Pancreas (tissue), 10 donors: ENCODE data around the gene RHOU. TPM values are rescaled to one million over a fixed set of nuclear protein-coding genes. Genes with fewer than 3 reads are reported as not detected.
"Not testable (repeated sequence)": the region's sequence is repeated elsewhere in the genome, so short reads cannot be mapped to it uniquely, and the experiment has no call there.

ENCODE experiments used
- ATAC-seq, 4 donors: fragments of 200-7000 bp; cut with Tn5 transposase; one replicate each; pipeline versions ENCODE4 v1.8.0 to v1.9.1; 2020; ENCODE audit warnings: mild to moderate bottlenecking in 4 of 4, moderate library complexity in 4 of 4
- DNase-seq, 6 donors: peaks; one replicate each; pipeline ENCODE4 v3.0.0-alpha.2; 2020
- FAIRE-seq: peaks from 2 replicates; lab custom pipeline; 2012; peaks lifted over from hg19 to GRCh38; lab: Jason Lieb, UNC
- H3K27ac ChIP-seq, 4 donors: fragments of 200-600 bp; sonication (generic); 1 replicate in 3 of 4; 2 replicates in 1 of 4; pipeline versions ENCODE4 v1.5.0 to v1.8.0; 2020
- H3K27me3 ChIP-seq, 4 donors: fragments of 200-600 bp; one replicate each; pipeline ENCODE4 v1.8.0; 2021
- H3K36me3 ChIP-seq, 3 donors: fragments of 200-600 bp; sonication (generic) in 1 of 3; one replicate each; pipeline versions ENCODE4 v1.5.0 to v1.8.0; 2020 to 2021
- H3K4me1 ChIP-seq, 3 donors: fragments of 200-600 bp; one replicate each; pipeline ENCODE4 v1.8.0; 2021
- H3K4me3 ChIP-seq, 4 donors: fragments of 200-600 bp; sonication (generic) in 2 of 4; one replicate each; pipeline versions ENCODE4 v1.5.0 to v1.8.0; 2020 to 2021
- H3K9me3 ChIP-seq, 4 donors: fragments of 200-600 bp; one replicate each; pipeline ENCODE4 v1.8.0; 2021
- WGBS, 2 donors: extraction: QIAGEN DNeasy Blood & Tissue Kit; methylation state at CpG; one replicate each; pipeline ENCODE4 v1.1.7; 2013; 5-methylcytosine and 5-hydroxymethylcytosine counted together
- intact Hi-C, 3 donors: fragments of 100-400 bp; cut with DNase I; formaldehyde crosslinking; loops; one replicate each; pipeline versions ENCODE4 v1.11.1 to v1.14.2; 2022
- polyA plus RNA-seq, 2 donors: library from polyadenylated mRNA; stranded (reverse); fragments of 200-250 nt; gene quantifications; one replicate each; pipeline ENCODE4 v1.2.3, GENCODE V29; 2013
- total RNA-seq, 6 donors: library from RNA; stranded (reverse); fragmentation: NEBNext Ultra II Directional in 4 of 6; extraction: Animal tissue kit (Norgen Biotek cat#: 25700) in 4 of 6; gene quantifications; one replicate each; pipeline versions ENCODE4 v1.2.1 to v1.2.4, GENCODE V29; 2021 to 2023
- TF ChIP-seq, protein P1 (sequence below), 4 donors: fragments of 200-600 bp; sonication (generic) in 3 of 4; IDR thresholded peaks; one replicate each; pipeline versions ENCODE4 v1.5.0 to v1.8.0; 2021; ENCODE audit warnings: antibody characterized with exemption in 4 of 4
- donor health status: healthy with polysubstance abuse.
- donor health status: DM: no; HTN: no; CAD: no; lungs with moderate emphysema.
- donor health status: DM: no; HTN: no; CAD: no.
- donor health status: control.
- donor health status: control.
- donor health status: Bipolar disorder and iron deficiency.
- donor health status: DM: yes; HTN: yes; CAD: no.
- donor health status: DM: no; HTN: no; CAD: no.
- donor health status: DM: no; HTN: no; CAD: no.
- donor health status: DM: yes; HTN: yes; CAD: no.

RHOU gene
- total and polyA plus RNA-seq, 8 donors = 5.4 to 14.1 (median 9.8) TPM

DNA sequence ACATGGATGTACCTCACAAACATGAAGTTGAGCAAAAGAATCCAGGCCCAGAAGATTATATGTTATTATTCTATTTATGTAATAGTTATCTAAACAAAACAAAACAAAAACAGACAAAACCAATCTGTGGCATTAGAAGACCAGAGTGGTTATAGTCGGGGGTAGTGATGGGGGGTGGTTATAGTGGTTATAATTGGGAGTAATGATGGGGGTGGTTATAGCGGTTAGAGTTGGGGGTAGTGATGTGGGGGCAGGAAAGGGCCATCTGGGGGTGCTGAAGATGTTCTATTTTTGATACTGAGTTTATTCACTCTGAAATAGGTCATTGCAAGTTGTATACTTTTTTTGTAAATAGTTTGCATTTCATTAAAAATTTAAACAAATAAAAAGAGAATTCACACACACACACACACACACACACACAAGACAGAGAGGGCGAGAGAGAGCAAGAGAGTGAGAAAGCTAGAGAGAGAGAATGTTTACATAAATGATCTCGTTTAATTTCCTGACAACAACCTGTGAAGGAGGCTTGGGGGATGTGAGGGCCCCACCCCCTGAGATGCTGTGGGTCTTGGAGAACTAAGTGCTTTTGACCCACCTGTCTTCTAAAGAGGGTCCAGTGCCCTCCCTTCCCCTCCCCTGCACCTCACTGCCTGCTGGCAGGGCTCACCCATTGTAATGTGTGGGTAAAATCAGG, 37.4 kb downstream of the RHOU start:
- DNase-seq (no peak), FAIRE-seq (no peak), ATAC-seq (no peak)
- Histone ChIP-seq H3K27ac (no peak overlapping the region), H3K4me1 (no peaks in the 10 kb centered on the region), H3K9me3 (no peaks in the 10 kb centered on the region), H3K4me3 (no peak overlapping the region), H3K36me3 (no peaks in the 10 kb centered on the region), H3K27me3 (no peaks in the 10 kb centered on the region)
- TF ChIP-seq, protein P1, sequence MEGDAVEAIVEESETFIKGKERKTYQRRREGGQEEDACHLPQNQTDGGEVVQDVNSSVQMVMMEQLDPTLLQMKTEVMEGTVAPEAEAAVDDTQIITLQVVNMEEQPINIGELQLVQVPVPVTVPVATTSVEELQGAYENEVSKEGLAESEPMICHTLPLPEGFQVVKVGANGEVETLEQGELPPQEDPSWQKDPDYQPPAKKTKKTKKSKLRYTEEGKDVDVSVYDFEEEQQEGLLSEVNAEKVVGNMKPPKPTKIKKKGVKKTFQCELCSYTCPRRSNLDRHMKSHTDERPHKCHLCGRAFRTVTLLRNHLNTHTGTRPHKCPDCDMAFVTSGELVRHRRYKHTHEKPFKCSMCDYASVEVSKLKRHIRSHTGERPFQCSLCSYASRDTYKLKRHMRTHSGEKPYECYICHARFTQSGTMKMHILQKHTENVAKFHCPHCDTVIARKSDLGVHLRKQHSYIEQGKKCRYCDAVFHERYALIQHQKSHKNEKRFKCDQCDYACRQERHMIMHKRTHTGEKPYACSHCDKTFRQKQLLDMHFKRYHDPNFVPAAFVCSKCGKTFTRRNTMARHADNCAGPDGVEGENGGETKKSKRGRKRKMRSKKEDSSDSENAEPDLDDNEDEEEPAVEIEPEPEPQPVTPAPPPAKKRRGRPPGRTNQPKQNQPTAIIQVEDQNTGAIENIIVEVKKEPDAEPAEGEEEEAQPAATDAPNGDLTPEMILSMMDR (IDR thresholded peaks at IDR 0.05) = no peak
- intact Hi-C loops = no loop called here
- 58 to 69% methylated on average over 4 of the region's 4 CpGs for WGBS, 2 donors

DNA sequence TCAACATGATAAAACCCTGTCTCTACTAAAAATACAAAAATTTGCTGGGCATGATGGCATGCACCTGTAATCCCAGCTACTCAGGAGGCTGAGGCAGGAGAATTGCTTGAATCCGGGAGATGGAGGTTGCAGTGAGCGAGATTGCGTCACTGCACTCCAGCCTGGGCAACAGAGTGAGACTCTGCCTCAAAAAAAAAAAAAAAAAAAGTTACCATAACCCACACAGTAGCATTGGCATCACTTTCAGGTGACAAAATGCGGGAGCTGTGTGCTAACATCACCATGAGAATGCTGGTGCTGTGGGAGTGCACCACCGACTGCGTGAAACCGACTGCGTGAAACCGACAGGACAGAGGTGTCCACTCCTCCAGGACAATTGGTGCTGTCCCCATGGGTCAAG, 40.7 kb downstream of the RHOU start:
- FAIRE-seq, H3K27ac ChIP-seq, H3K9me3 ChIP-seq, H3K27me3 ChIP-seq, intact Hi-C loops, DNase-seq, ATAC-seq, H3K36me3 ChIP-seq, H3K4me3 ChIP-seq, H3K4me1 ChIP-seq: not testable (repeated sequence)
- 84 to 86% methylated on average over 9 of the region's 9 CpGs for WGBS, 2 donors

DNA sequence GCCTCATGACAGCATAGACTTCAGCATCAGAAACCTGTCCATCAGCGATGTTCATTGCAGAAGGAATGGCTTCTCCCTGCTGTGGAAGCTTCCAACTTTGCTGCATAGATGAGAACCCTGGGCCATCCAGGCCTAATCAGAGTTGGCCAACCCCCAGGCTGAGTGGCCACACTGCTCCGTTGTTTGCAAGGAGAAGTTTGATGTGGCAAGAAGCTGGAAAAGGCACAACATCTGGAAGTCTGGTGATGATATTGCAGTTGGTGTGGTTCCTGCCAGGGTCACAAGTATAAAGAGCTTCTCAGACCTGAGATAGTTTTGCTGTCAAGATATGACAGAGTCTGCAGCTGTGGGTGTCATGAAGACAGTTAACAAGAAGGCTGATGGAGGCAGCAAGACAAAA, 41.2 kb downstream of the RHOU start:
- Histone ChIP-seq H3K27me3 (no peaks in the 10 kb centered on the region), H3K4me1 (no peaks in the 10 kb centered on the region), H3K9me3 (no peaks in the 10 kb centered on the region), H3K27ac (no peak overlapping the region), H3K36me3 (no peaks in the 10 kb centered on the region), H3K4me3 (no peak overlapping the region)
- no peak for DNase-seq
- intact Hi-C loops = no loop called here
- TF ChIP-seq, protein P1 (IDR thresholded peaks at IDR 0.05) = no peak
- no peak for ATAC-seq
- 77 to 79% methylated on average over 2 of the region's 2 CpGs for WGBS, 2 donors
- FAIRE-seq = no peak

DNA sequence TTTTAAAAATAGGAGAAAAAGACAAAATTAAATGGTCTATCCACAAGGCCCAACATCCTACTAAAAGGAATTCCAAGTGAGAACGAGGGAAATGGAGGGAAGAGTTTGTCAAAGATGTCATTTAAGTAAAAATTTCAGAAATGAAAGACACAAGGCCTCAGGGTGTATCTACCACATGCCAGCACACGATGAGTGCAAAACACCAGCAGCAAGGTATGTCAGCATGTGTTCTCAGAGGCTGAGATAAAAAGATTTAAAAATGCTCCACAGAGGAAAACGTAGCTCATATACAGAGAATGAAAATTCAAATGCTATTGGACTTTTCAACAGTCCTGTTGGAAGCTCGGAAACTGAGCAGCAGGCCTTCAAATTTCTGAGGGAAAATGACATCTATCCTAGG, 42.0 kb downstream of the RHOU start:
- FAIRE-seq (no peak), ATAC-seq (no peak), DNase-seq (no peak)
- Histone ChIP-seq H3K36me3 (no peaks in the 10 kb centered on the region), H3K27ac (no peak overlapping the region), H3K4me1 (no peaks in the 10 kb centered on the region), H3K4me3 (no peak overlapping the region), H3K27me3 (no peaks in the 10 kb centered on the region), H3K9me3 (no peaks in the 10 kb centered on the region)
- intact Hi-C loops = no loop called here
- WGBS, 2 donors = 83 to 84% methylated on average over 4 of the region's 4 CpGs
- TF ChIP-seq, protein P1 (IDR thresholded peaks at IDR 0.05) = no peak

DNA sequence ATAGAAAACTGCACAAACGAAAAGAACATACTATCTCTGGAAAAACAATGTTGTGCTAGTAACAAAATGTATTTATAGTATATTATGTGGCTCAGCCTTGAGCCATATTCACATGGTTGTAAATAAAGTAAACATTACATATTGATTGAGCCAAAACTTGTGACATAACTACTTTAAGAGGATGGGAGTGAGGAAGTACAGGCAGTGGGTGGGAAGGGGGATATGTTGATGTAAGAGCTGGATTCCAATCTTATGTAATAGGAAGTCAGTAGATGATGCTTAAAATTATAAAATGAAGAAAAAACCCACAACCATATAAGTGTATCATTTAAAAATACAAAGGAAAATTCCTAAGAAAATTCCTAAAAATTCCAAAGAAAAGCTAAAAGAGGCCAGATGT, 42.7 kb downstream of the RHOU start:
- Histone ChIP-seq H3K9me3 (no peaks in the 10 kb centered on the region), H3K4me3 (no peak overlapping the region), H3K4me1 (peaks cover under 1 to 2% (median 1%) of the 10 kb centered on the region in 3 donors), H3K27ac (no peak overlapping the region), H3K36me3 (no peaks in the 10 kb centered on the region), H3K27me3 (no peaks in the 10 kb centered on the region)
- intact Hi-C loops = no loop called here
- 68 to 71% methylated on average over 1 of the region's 1 CpG for WGBS, 2 donors
- DNase-seq (no peak), ATAC-seq (no peak), FAIRE-seq (no peak)
- TF ChIP-seq, protein P1 (IDR thresholded peaks at IDR 0.05) = no peak
